ENCODE measurements around the gene C4BPB. TPM values are rescaled to one million over a fixed set of nuclear protein-coding genes. Genes with fewer than 3 reads are reported as not detected.

The C4BPB gene
- total and polyA plus RNA-seq, 4 donors: 0.94 to 10.7 (median 5.2) TPM

GRCh38 chr1:207069061-207069460, 19.6 kb upstream of the C4BPB start:
- H3K9me3 ChIP-seq (ENCODE audit: control insufficient read depth, low read length): no peaks in the 10 kb centered on the region
- no peak overlapping the region for H3K4me3 ChIP-seq (ENCODE audit: low read length in 2 of 2)
- 84 to 92% methylated on average over 3 of the region's 3 CpGs for WGBS, 2 donors
- no peak overlapping the region for H3K27ac ChIP-seq (ENCODE audit: low read depth in 1 of 2, low read length in 2 of 2)
- no peak for DNase-seq
- no peak for ATAC-seq (ENCODE audit: low FRiP score)
- H3K27me3 ChIP-seq (ENCODE audit: control insufficient read depth in 1 of 2, insufficient read depth in 2 of 2, low read length in 1 of 2): no peaks in the 10 kb centered on the region
- intact Hi-C loops (cut with DNase I): no loop called here
- peaks cover 0 to 3% of the 10 kb centered on the region in 2 donors for H3K36me3 ChIP-seq (ENCODE audit: control insufficient read depth in 1 of 2, insufficient read depth in 2 of 2, low read length in 1 of 2)
- H3K4me1 ChIP-seq (ENCODE audit: control insufficient read depth in 1 of 2, insufficient read depth in 2 of 2, low read length in 2 of 2): no peaks in the 10 kb centered on the region

GRCh38 chr1:207069858-207070506, 18.7 kb upstream of the C4BPB start:
- Histone ChIP-seq H3K36me3 (ENCODE audit: control insufficient read depth in 1 of 2, insufficient read depth in 2 of 2, low read length in 1 of 2) (peaks cover 0 to 3% of the 10 kb centered on the region in 2 donors), H3K27ac (ENCODE audit: low read depth in 1 of 2, low read length in 2 of 2) (no peak overlapping the region), H3K4me3 (ENCODE audit: low read length in 2 of 2) (no peak overlapping the region), H3K9me3 (ENCODE audit: control insufficient read depth, low read length) (no peaks in the 10 kb centered on the region), H3K27me3 (ENCODE audit: control insufficient read depth in 1 of 2, insufficient read depth in 2 of 2, low read length in 1 of 2) (no peaks in the 10 kb centered on the region), H3K4me1 (ENCODE audit: control insufficient read depth in 1 of 2, insufficient read depth in 2 of 2, low read length in 2 of 2) (no peaks in the 10 kb centered on the region)
- no peak for DNase-seq
- ATAC-seq (ENCODE audit: low FRiP score): no peak
- WGBS, 2 donors: 92 to 94% methylated on average over 5 of the region's 5 CpGs
- intact Hi-C loops (cut with DNase I): no loop called here

DNA sequence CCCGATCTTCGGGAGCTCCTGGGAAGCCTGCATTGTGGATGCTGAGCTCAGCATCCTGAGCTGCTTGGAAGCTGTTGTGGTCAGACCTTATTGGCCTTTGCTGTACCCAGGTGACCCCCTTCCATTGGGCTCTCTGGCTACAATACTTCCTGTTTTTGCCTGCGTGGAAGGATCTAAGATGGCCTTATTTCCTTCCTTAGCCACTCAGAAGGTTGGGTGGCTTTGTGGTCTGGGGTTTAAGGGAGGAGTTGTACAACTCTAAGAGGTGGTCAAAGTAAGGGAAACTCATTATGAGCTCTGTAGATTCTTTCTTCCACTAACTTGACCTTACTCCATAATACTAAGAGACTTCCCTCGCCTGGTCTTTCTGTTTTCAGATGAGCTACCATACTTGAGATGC, 17.8 kb upstream of the C4BPB start:
- no peaks in the 10 kb centered on the region for H3K9me3 ChIP-seq (ENCODE audit: control insufficient read depth, low read length)
- intact Hi-C loops (cut with DNase I): no loop called here
- H3K27ac ChIP-seq (ENCODE audit: low read depth in 1 of 2, low read length in 2 of 2): no peak overlapping the region
- DNase-seq: no peak
- WGBS, 2 donors: 93 to 96% methylated on average over 4 of the region's 4 CpGs
- no peaks in the 10 kb centered on the region for H3K4me1 ChIP-seq (ENCODE audit: control insufficient read depth in 1 of 2, insufficient read depth in 2 of 2, low read length in 2 of 2)
- ATAC-seq (ENCODE audit: low FRiP score): no peak
- H3K4me3 ChIP-seq (ENCODE audit: low read length in 2 of 2): no peak overlapping the region
- H3K27me3 ChIP-seq (ENCODE audit: control insufficient read depth in 1 of 2, insufficient read depth in 2 of 2, low read length in 1 of 2): no peaks in the 10 kb centered on the region
- H3K36me3 ChIP-seq (ENCODE audit: control insufficient read depth in 1 of 2, insufficient read depth in 2 of 2, low read length in 1 of 2): peaks cover 0 to 3% of the 10 kb centered on the region in 2 donors

- Histone ChIP-seq H3K27me3 (ENCODE audit: control insufficient read depth in 1 of 2, insufficient read depth in 2 of 2, low read length in 1 of 2) (no peaks in the 10 kb centered on the region), H3K4me1 (ENCODE audit: control insufficient read depth in 1 of 2, insufficient read depth in 2 of 2, low read length in 2 of 2) (no peaks in the 10 kb centered on the region), H3K36me3 (ENCODE audit: control insufficient read depth in 1 of 2, insufficient read depth in 2 of 2, low read length in 1 of 2) (peaks cover 0 to 3% of the 10 kb centered on the region in 2 donors), H3K4me3 (ENCODE audit: low read length in 2 of 2) (no peak overlapping the region), H3K9me3 (ENCODE audit: control insufficient read depth, low read length) (no peaks in the 10 kb centered on the region), H3K27ac (ENCODE audit: low read depth in 1 of 2, low read length in 2 of 2) (no peak overlapping the region)
- no peak for ATAC-seq (ENCODE audit: low FRiP score)
- 85 to 86% methylated on average over 6 of the region's 6 CpGs for WGBS, 2 donors
- DNase-seq: no peak
- intact Hi-C loops (cut with DNase I): no loop called here
These were observed 17.2 kb upstream of the C4BPB start for GRCh38 chr1:207071426-207071825.

DNA sequence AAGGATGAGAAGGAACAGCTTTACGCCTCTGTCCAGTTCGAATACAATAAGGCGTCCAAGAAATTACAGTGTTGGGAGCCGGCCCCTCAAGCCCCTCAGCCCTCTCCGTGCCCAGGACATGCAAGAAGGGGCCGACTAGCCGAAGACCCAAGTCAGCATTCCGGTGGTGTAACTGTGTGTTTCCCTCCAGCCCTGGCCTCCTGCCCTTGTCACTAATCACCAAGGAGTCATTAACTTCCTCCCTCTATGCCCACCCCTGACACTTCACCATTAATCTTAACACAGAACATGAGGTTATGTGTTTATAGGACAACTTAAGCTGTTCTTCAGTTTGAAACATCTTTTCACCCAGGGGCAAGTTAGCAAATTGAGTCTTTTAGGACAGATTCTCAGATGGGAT, 16.4 kb upstream of the C4BPB start:
- Histone ChIP-seq H3K4me1 (ENCODE audit: control insufficient read depth in 1 of 2, insufficient read depth in 2 of 2, low read length in 2 of 2) (no peaks in the 10 kb centered on the region), H3K4me3 (ENCODE audit: low read length in 2 of 2) (no peak overlapping the region), H3K36me3 (ENCODE audit: control insufficient read depth in 1 of 2, insufficient read depth in 2 of 2, low read length in 1 of 2) (peaks cover 0 to 3% of the 10 kb centered on the region in 2 donors), H3K27me3 (ENCODE audit: control insufficient read depth in 1 of 2, insufficient read depth in 2 of 2, low read length in 1 of 2) (no peaks in the 10 kb centered on the region), H3K27ac (ENCODE audit: low read depth in 1 of 2, low read length in 2 of 2) (no peak overlapping the region), H3K9me3 (ENCODE audit: control insufficient read depth, low read length) (no peaks in the 10 kb centered on the region)
- no peak for DNase-seq
- no peak for ATAC-seq (ENCODE audit: low FRiP score)
- intact Hi-C loops (cut with DNase I): no loop called here
- WGBS, 2 donors: 81 to 82% methylated on average over 8 of the region's 8 CpGs

- H3K27me3 ChIP-seq (ENCODE audit: control insufficient read depth in 1 of 2, insufficient read depth in 2 of 2, low read length in 1 of 2): no peaks in the 10 kb centered on the region
- H3K27ac ChIP-seq (ENCODE audit: low read depth in 1 of 2, low read length in 2 of 2): no peak overlapping the region
- H3K4me3 ChIP-seq (ENCODE audit: low read length in 2 of 2): no peak overlapping the region
- H3K36me3 ChIP-seq (ENCODE audit: control insufficient read depth in 1 of 2, insufficient read depth in 2 of 2, low read length in 1 of 2): peaks cover 0 to 1% of the 10 kb centered on the region in 2 donors
- WGBS, 2 donors: 69 to 74% methylated on average over 4 of the region's 4 CpGs
- H3K9me3 ChIP-seq (ENCODE audit: control insufficient read depth, low read length): no peaks in the 10 kb centered on the region
- DNase-seq: no peak
- no peaks in the 10 kb centered on the region for H3K4me1 ChIP-seq (ENCODE audit: control insufficient read depth in 1 of 2, insufficient read depth in 2 of 2, low read length in 2 of 2)
- intact Hi-C loops (cut with DNase I): no loop called here
- no peak for ATAC-seq (ENCODE audit: low FRiP score)
These were observed 14.5 kb upstream of the C4BPB start for GRCh38 chr1:207073906-207074820.

- H3K36me3 ChIP-seq (ENCODE audit: control insufficient read depth in 1 of 2, insufficient read depth in 2 of 2, low read length in 1 of 2): no peaks in the 10 kb centered on the region
- ATAC-seq (ENCODE audit: low FRiP score): no peak
- no peaks in the 10 kb centered on the region for H3K4me1 ChIP-seq (ENCODE audit: control insufficient read depth in 1 of 2, insufficient read depth in 2 of 2, low read length in 2 of 2)
These were observed 12.3 kb upstream of the C4BPB start for GRCh38 chr1:207076181-207076955.

GRCh38 chr1:207077012-207077411, 11.6 kb upstream of the C4BPB start:
- H3K4me3 ChIP-seq (ENCODE audit: low read length in 2 of 2): no peak overlapping the region
- H3K4me1 ChIP-seq (ENCODE audit: control insufficient read depth in 1 of 2, insufficient read depth in 2 of 2, low read length in 2 of 2): no peaks in the 10 kb centered on the region
- H3K9me3 ChIP-seq (ENCODE audit: control insufficient read depth, low read length): no peaks in the 10 kb centered on the region
- intact Hi-C loops (cut with DNase I): loop anchor here in 1 of 2 donors (1.0 kb wide), 1 partner anchor 27 kb away; no protein-coding TSS in a partner anchor
- no peak overlapping the region for H3K27ac ChIP-seq (ENCODE audit: low read depth in 1 of 2, low read length in 2 of 2)
- H3K27me3 ChIP-seq (ENCODE audit: control insufficient read depth in 1 of 2, insufficient read depth in 2 of 2, low read length in 1 of 2): no peaks in the 10 kb centered on the region
- ATAC-seq (ENCODE audit: low FRiP score): no peak
- WGBS, 2 donors: 88 to 97% methylated on average over 1 of the region's 1 CpG
- no peaks in the 10 kb centered on the region for H3K36me3 ChIP-seq (ENCODE audit: control insufficient read depth in 1 of 2, insufficient read depth in 2 of 2, low read length in 1 of 2)
- no peak for DNase-seq

More at GRCh38 chr1:207076181-207076955, 12.3 kb upstream of the C4BPB start:
- Histone ChIP-seq H3K27me3 (ENCODE audit: control insufficient read depth in 1 of 2, insufficient read depth in 2 of 2, low read length in 1 of 2) (no peaks in the 10 kb centered on the region), H3K27ac (ENCODE audit: low read depth in 1 of 2, low read length in 2 of 2) (no peak overlapping the region), H3K4me3 (ENCODE audit: low read length in 2 of 2) (no peak overlapping the region), H3K9me3 (ENCODE audit: control insufficient read depth, low read length) (no peaks in the 10 kb centered on the region)
- WGBS, 2 donors: 66 to 73% methylated on average over 5 of the region's 5 CpGs
- DNase-seq: no peak
- intact Hi-C loops (cut with DNase I): no loop called here
